ENCODE measurements around the gene CHAC1.
A peak's percentile ranks its signal among the peaks of the same experiment; 100 is the strongest.

Gene CHAC1
- total RNA-seq: 4.7 reads per million, percentile 18 among the genes with 10 or more reads in this experiment

GRCh38 chr15:40952901-40953712, at the start of gene CHAC1:
Gene CHAC1 (plus strand): TSS chr15:40953471. CDS start chr15:40953584, 113 bp downstream.
- DNase-seq: peak; percentile 94

GRCh38 chr15:40904552-40905201, 48.6 kb upstream of the CHAC1 start:
- DNase-seq: no peak

DNA sequence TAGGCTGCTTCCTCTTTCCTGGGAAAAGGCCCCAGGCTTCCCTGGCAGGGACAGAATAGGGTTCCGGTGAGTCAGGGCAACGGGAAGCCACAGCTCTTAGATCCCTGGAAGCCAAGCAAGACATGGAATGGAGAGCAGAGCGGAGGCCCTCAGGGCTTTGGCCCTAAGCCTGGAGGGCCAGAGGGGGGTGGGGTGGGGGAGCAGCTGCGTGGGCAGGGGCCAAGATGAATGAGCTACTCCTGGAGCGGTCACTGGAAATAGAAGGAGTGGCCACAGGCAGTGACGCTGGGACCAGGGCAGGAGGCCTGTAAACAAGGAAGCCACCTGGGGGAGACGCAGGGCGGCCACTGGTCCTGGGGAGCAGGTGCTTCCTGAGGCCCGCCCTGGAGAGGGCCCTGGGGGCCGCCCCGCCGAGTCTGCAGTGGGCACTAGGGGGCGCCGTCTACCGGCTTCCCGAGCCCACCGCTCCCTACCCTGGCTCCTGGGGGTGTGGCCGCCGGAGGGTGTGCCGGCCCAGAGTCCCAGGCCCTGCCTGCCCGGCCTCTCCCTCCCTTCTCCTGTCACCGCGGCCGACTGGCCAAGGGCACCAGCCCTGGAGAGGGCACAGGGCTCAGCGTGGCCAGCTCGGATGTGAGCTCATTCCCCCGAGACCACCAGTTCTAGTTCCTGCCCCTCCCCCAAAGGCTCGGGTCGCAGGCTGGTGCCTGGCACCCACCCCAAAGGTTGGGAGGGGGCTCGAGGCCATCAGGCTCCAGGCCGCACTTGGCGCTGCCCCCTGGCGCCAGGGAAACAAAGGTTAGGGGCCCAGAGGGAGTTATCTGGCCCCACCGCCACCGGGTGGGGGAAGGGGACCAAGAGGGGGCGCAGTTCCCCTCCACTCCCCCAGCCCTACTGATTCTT, 46.9 kb upstream of the CHAC1 start:
- peak; percentile 63 for DNase-seq

DNA sequence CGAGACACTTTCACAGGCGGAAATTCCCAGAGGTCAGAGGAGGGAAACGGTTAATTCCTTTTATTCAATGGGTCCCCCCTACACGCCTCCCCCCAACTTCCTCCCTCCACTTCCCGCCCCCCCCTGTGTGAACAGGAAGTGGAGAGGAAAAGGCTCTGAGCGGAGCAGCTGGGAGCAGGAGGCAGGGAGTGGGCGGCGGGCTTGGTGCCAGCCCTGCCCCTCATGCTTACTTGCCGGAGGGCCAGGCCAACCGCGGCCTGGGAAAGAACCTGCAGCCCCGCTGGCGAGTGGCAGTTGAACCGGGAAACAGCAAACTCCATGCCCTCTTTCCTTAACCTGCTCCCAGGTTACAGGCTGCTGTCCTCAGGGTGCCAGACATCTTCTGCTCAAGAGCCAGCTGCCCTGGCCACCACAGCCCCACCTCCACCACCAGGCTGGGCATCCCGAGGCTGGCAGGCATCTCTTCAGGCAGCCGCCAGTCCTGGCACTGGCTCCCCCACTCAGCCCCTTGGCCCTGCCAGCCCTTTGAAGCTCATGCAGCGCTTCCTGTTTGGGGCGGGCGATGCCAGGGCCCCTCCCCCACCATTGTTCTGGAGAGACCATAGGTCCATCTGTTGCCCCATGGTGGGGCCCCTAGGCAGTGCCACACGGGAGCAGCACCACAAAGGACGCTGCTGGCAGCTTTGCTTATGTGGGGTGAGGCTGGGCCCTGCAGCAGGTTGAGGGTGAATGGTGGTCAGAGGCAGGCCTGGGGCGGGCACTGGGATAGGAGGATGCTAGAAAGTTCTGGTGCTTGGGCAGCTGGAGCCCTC, 46.1 kb upstream of the CHAC1 start:
- DNase-seq: peak; percentile 49

DNA sequence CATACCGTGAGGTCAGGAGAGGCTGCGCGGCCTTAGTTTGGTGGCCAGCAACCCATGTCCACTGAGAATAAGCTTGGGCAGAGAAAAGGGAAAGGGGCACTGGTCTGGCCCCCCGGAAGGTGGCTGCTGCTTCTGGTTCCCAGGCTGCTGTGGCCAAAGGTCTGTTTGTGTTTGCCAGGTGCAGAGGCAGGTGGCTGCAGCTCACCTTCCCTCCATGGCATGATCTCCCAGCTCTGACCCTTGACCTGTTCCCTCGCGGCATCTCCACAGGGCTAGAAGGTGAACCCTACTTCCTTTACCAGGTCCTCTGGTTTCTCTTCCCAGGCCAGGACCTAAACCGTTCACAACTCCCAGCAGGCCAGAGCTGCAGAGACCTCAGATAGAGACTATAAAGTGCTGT, 45.2 kb upstream of the CHAC1 start:
- no peak for DNase-seq

DNA sequence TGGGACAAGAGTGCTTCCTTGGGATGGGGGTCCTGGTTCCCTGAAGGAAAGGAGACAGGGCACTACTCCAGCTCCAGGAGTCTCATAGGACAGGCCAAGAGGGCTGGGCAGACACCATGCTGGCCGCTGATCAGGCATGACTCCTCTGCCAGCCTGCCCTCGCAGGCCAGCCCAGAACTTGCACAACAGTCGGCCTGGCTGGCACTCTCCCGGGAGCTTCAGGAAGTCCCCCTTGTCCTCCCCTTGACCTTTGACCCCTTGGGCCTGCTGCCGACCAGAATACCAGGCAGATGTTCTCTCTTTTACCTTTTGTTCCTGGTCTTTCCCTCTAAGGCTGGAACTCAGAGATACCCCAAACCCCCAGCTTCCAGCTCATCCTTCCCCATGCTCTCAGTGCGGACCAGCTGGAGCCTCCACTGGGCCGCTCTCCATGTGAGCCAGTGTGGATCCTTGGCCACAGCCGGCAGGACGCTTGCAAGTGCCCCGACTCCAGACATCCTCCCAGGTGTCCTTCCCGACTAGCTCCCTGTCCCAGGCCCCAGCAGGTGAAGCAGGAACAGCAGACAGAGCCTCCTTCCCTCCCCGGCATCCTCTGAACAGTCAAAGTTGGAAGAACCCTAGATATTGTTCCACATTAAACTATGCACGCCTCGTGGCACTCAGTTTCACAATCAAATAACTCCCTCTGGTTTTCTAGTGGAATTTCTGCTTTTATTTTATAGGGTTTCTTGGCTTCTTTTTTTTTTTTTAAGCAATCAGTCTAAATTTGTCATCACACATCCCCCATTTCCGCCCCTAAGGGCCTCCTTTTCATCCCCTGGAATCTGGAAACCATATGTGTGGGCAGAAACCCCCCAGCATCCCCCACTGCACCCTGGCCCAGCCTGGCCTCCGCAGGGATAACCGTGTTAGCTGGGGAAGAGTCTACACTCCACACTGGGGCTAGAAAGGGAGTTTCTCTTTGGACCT, 43.3 kb upstream of the CHAC1 start:
- no peak for DNase-seq

DNA sequence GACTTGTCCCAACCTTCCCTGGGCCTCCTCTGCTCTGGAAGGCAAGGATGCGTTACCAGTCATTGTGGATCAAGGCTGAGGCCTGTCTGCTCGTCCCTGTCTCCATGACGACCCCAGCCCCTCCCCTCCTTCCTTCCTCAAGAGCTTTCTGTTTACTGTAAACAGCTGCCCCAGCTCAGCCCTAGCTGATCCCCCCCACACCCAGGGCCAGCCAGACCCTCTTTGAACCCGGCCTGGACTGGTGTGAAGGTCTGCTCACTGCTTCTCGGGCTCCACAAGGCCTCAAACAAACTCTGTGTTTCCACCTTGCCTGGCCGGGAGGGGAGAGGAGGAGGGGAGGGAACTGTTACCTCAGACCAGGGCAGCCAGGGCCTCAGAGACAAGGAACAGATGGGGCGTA, 42.1 kb upstream of the CHAC1 start:
- DNase-seq: no peak

GRCh38 chr15:40911693-40912092, 41.6 kb upstream of the CHAC1 start:
- no peak for DNase-seq

DNA sequence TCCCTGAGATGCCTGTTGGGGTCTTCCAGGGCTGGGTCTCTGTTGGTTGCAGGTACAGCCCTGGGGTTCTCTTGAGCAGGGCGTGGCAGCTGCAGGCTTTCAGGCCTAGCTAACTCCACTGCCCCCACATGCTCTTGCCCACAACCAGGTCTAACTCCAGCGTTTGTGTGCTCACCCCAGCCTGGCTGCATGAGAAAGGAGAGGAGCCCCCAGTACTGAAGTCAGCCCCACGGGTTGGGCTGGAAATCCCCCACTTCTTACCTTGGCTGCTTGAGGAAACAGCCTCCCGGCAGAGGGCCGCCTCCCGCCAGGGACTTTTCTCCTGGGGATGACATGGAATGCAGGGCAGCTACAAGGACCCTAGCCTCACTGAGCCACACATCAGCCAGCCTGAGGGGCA, 40.8 kb upstream of the CHAC1 start:
- DNase-seq: no peak

GRCh38 chr15:40914013-40914412, 39.3 kb upstream of the CHAC1 start:
- no peak for DNase-seq

- DNase-seq: no peak
Observed at GRCh38 chr15:40914486-40914885, 38.8 kb upstream of the CHAC1 start.

GRCh38 chr15:40915116-40915661, 38.1 kb upstream of the CHAC1 start:
- DNase-seq: no peak

GRCh38 chr15:40915679-40916078, 37.6 kb upstream of the CHAC1 start:
- no peak for DNase-seq

DNA sequence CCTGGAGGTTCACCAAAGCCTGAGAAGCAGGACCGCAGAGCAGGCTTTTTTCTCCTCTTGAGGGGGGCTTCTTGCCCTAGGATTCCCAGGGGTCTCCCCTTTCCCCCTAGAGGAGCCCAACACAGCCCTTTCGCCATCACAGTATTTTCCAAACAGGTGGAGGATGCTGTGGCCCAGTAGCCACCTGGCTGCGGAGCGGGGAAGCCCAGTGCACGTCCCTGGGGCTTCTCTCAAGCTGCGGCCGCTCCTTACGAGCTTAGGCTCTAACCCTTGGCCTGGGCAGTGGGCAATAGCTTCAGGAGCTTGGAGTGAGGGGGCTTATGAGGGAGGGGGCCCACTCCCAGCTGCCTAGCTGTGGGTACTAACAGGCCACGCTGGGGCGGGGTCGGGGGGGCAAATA, 35.7 kb upstream of the CHAC1 start:
- DNase-seq: no peak

DNA sequence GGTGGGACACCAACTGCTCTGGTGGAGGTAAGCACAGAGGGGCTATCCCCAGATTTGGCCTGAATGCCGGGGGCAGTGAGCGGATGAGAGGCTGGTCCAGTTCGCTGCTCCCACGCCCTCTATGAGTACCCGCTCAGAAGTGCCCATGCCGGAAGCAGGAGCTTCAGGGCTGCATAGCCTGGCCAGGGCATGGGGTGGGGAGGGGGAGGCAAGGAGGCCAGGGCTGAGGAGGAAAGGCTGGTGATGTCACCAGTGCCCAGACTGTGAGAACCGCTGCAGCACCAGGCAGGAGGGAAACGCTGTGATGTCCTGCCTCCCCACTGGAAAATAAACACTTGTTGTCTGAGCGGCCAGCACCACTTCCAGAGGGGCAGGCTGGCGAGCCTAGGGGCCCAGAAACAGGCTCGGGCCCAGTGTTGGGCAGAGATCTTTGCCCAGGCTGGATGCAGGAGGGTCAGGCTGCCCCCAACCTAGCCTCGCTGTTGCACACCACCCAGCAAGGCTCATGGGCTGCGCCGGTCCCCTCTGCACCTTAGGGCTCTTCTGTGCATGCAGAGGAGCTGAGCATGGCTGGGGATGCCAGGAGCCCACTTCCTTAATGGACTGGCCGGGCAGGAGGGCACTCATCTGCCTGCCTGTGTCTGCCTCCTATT, 35.0 kb upstream of the CHAC1 start:
- no peak for DNase-seq

DNA sequence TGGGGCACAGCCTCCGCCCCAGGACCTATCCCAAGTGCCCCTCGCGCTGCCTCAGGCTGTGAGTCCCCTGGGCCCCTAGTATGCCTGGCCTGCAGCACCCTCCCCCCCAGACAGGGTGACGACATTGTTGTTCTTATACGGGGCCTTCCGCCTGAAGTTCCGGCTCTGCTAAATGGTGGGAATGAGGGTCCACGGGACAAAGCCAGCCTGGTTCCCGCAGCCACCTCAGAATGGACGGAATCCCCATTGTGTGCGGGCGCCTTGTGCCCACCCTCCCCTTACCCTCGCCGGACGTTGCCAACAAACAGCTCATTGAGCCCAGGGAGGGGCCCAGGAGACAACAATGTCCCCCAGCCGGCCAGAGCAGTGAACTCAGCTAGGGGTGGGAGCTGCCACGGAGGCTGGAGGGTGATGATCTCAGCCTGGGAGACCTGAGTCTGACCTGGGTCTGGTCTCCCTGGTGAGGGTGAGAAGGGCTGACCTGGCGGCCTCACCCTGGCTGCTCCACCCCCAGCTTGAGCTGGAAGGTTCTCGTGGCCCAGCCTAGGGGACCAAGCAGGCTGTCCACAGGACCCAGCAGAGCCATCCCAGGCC, 34.4 kb upstream of the CHAC1 start:
- DNase-seq: no peak

GRCh38 chr15:40921949-40922607, 31.2 kb upstream of the CHAC1 start:
- DNase-seq: no peak

DNA sequence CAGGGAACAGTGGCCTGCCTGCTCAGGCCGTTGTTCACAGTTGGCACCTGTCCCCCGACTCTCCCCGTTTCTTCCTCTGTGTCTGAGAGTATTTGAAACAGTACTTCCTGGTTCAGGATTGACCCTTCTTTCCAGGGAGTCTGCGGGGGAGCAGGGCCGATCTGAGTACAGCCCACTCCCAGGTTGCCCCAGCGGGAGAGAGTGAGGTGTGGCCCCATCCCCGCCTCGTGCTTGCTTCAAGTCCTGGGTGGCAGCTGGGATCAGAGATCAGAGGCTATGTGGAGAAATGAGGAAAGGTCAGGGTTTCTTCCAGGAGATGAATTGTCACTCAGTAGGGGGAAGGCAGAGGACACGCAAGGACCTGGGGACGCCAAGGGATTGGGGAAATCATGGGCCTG, 30.7 kb upstream of the CHAC1 start:
- no peak for DNase-seq

- no peak for DNase-seq
Observed at GRCh38 chr15:40923551-40923950, 29.7 kb upstream of the CHAC1 start.

Measured in effector CD4-positive, alpha-beta T cell (primary cell).